ENCODE data around the gene ASB10.

DNA sequence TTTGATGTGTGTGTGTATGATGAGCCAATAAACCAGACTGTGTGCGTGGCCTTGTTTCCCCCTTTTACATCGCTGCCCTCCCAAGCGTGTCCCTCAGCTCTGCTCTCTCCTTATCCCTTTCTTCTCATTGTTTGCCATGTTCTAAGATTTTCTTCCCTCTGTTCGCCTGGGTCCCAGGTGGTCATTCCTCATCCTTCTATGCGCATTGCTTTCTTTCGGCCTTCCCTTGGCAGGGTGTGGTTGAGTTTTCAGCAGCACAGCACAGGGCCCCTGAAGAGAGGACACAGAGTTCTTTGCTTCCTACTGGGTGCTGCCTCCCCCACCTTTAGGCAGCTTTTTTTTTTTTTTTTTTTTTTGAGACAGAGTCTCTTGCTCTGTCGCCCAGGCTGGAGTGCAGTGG lies 42.7 kb downstream of the ASB10 start:
- TF ChIP-seq HDAC2 (IDR thresholded peaks at IDR 0.05) = no peak
- TF ChIP-seq, protein P1, sequence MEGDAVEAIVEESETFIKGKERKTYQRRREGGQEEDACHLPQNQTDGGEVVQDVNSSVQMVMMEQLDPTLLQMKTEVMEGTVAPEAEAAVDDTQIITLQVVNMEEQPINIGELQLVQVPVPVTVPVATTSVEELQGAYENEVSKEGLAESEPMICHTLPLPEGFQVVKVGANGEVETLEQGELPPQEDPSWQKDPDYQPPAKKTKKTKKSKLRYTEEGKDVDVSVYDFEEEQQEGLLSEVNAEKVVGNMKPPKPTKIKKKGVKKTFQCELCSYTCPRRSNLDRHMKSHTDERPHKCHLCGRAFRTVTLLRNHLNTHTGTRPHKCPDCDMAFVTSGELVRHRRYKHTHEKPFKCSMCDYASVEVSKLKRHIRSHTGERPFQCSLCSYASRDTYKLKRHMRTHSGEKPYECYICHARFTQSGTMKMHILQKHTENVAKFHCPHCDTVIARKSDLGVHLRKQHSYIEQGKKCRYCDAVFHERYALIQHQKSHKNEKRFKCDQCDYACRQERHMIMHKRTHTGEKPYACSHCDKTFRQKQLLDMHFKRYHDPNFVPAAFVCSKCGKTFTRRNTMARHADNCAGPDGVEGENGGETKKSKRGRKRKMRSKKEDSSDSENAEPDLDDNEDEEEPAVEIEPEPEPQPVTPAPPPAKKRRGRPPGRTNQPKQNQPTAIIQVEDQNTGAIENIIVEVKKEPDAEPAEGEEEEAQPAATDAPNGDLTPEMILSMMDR (IDR thresholded peaks at IDR 0.05) = no peak
- no peak for TF ChIP-seq EHMT2 (IDR thresholded peaks at IDR 0.05; ENCODE audit: low read depth)
- TF ChIP-seq MYC (IDR thresholded peaks at IDR 0.05; ENCODE audit: borderline replicate concordance, low read length) = no peak
- TF ChIP-seq JUN (IDR thresholded peaks at IDR 0.05) = no peak
- TF ChIP-seq RNF2 (IDR thresholded peaks at IDR 0.05; ENCODE audit: borderline replicate concordance, low read depth) = no peak
- no peak for TF ChIP-seq HOXA7 (CRISPR knock-in tag; IDR thresholded peaks at IDR 0.05)
- no peak for TF ChIP-seq CEBPB (IDR thresholded peaks at IDR 0.05)
- TF ChIP-seq CHD4 (IDR thresholded peaks at IDR 0.05; ENCODE audit: borderline replicate concordance) = no peak
- TF ChIP-seq, protein P2, sequence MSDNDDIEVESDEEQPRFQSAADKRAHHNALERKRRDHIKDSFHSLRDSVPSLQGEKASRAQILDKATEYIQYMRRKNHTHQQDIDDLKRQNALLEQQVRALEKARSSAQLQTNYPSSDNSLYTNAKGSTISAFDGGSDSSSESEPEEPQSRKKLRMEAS (IDR thresholded peaks at IDR 0.05) = no peak
- TF ChIP-seq NR3C1 (IDR thresholded peaks at IDR 0.05) = no peak
- TF ChIP-seq, protein P3, sequence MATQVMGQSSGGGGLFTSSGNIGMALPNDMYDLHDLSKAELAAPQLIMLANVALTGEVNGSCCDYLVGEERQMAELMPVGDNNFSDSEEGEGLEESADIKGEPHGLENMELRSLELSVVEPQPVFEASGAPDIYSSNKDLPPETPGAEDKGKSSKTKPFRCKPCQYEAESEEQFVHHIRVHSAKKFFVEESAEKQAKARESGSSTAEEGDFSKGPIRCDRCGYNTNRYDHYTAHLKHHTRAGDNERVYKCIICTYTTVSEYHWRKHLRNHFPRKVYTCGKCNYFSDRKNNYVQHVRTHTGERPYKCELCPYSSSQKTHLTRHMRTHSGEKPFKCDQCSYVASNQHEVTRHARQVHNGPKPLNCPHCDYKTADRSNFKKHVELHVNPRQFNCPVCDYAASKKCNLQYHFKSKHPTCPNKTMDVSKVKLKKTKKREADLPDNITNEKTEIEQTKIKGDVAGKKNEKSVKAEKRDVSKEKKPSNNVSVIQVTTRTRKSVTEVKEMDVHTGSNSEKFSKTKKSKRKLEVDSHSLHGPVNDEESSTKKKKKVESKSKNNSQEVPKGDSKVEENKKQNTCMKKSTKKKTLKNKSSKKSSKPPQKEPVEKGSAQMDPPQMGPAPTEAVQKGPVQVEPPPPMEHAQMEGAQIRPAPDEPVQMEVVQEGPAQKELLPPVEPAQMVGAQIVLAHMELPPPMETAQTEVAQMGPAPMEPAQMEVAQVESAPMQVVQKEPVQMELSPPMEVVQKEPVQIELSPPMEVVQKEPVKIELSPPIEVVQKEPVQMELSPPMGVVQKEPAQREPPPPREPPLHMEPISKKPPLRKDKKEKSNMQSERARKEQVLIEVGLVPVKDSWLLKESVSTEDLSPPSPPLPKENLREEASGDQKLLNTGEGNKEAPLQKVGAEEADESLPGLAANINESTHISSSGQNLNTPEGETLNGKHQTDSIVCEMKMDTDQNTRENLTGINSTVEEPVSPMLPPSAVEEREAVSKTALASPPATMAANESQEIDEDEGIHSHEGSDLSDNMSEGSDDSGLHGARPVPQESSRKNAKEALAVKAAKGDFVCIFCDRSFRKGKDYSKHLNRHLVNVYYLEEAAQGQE (IDR thresholded peaks at IDR 0.05) = no peak
- no peak for TF ChIP-seq HOXB5 (CRISPR knock-in tag; IDR thresholded peaks at IDR 0.05)
- TF ChIP-seq SMC3 (IDR thresholded peaks at IDR 0.05) = no peak

All from A549 (cell line).